Gastroesophageal sphincter (tissue), 4 donors: ENCODE measurements around the gene PPFIA1. TPM values are rescaled to one million over a fixed set of nuclear protein-coding genes. Genes with fewer than 3 reads are reported as not detected.

Experiments
- ATAC-seq: fragments of 150-250 bp; one replicate; pipeline ENCODE4 v1.9.1; 2016; ENCODE audit warnings: mild to moderate bottlenecking, moderate library complexity
- H3K27ac ChIP-seq, 4 donors: fragments of 200-600 bp; sonication (generic) in 3 of 4; 1 replicate in 3 of 4; 2 replicates in 1 of 4; pipeline ENCODE4 v1.5.1; 2016 to 2019
- H3K27me3 ChIP-seq: fragments of 200-600 bp; sonication (generic); one replicate; pipeline ENCODE4 v1.5.1; 2019
- H3K36me3 ChIP-seq, 2 donors: fragments of 200-600 bp; sonication (generic); one replicate each; pipeline ENCODE4 v1.5.1; 2019; ENCODE audit warnings: control low read depth in 1 of 2
- H3K4me1 ChIP-seq, 3 donors: fragments of 200-600 bp; sonication (generic); 1 replicate in 2 of 3; 2 replicates in 1 of 3; pipeline ENCODE4 v1.5.1; 2016 to 2019; ENCODE audit warnings: control low read depth in 2 of 3
- H3K4me3 ChIP-seq, 2 donors: fragments of 200-600 bp; sonication (generic); one replicate each; pipeline ENCODE4 v1.5.1; 2019; ENCODE audit warnings: mild to moderate bottlenecking in 1 of 2, moderate library complexity in 1 of 2
- H3K9me3 ChIP-seq, 3 donors: fragments of 200-600 bp; sonication (generic); one replicate each; pipeline ENCODE4 v1.5.1; 2017 to 2019; ENCODE audit warnings: control low read depth in 2 of 3
- EP300 ChIP-seq: sonication (generic); formaldehyde crosslinking; IDR thresholded peaks from one replicate; pipeline ENCODE4 v1.6.1; 2017; ENCODE audit warnings: antibody characterized with exemption, mild to moderate bottlenecking
- POLR2A ChIP-seq, 2 donors: fragments of 450-650 bp; IDR thresholded peaks; one replicate each; pipeline ENCODE4 v1.6.1; 2017; ENCODE audit warnings: antibody characterized with exemption in 2 of 2, mild to moderate bottlenecking in 2 of 2, moderate library complexity in 1 of 2
- POLR2AphosphoS5 ChIP-seq: sonication (generic); formaldehyde crosslinking; IDR thresholded peaks from one replicate; pipeline ENCODE4 v1.6.1; 2017; ENCODE audit warnings: antibody characterized with exemption
- WGBS, 2 donors: methylation state at CpG; one replicate each; pipeline ENCODE4 v1.1.5; 2018; ENCODE audit warnings: low coverage in 1 of 2; 5-methylcytosine and 5-hydroxymethylcytosine counted together
- total RNA-seq, 4 donors: library from RNA; depleted of rRNA; stranded (reverse); fragments of >200 nt; gene quantifications; one replicate each; pipeline ENCODE4 v1.1.0, GENCODE V29; 2016
- TF ChIP-seq, protein P1 (sequence below), 4 experiments: fragments of 200-600 bp in 2 of 4; fragments of 450-650 bp in 2 of 4; sonication (generic) in 1 of 4; IDR thresholded peaks; one replicate each; pipeline ENCODE4 v1.5.1; 2017 to 2019; ENCODE audit warnings: antibody characterized with exemption in 4 of 4, mild to moderate bottlenecking in 2 of 4, moderate library complexity in 2 of 4

Gene PPFIA1
- total RNA-seq, 4 donors from 2014 or later, result 54.3 to 68.8 (median 61.5) TPM

DNA sequence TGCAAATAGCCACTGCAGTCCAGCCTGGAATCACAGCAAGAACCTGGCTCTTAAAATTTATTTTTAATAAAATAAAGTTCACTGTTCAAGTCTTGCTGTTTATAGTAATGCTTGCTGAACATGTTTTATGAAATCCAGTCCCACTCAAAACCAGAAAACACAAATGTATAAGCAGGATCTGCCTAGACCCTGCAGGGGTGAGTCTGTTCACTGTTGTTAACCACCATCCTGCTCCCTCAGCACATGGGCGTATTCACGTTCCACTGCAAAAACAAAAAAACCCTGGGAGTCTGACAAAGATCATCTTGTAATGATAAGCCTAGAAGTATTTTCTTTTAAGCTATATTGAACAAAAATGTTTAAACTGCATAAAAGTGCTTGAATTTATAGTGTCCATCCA is 82.8 kb downstream of the PPFIA1 start:
- no peak overlapping the region for H3K4me3 ChIP-seq
- H3K9me3 ChIP-seq, result no peaks in the 10 kb centered on the region
- no peaks in the 10 kb centered on the region for H3K27me3 ChIP-seq
- 70 to 87% methylated on average over 2 of the region's 2 CpGs for WGBS, 2 donors
- TF ChIP-seq POLR2AphosphoS5, result no peak
- TF ChIP-seq EP300, result no peak
- TF ChIP-seq, protein P1, sequence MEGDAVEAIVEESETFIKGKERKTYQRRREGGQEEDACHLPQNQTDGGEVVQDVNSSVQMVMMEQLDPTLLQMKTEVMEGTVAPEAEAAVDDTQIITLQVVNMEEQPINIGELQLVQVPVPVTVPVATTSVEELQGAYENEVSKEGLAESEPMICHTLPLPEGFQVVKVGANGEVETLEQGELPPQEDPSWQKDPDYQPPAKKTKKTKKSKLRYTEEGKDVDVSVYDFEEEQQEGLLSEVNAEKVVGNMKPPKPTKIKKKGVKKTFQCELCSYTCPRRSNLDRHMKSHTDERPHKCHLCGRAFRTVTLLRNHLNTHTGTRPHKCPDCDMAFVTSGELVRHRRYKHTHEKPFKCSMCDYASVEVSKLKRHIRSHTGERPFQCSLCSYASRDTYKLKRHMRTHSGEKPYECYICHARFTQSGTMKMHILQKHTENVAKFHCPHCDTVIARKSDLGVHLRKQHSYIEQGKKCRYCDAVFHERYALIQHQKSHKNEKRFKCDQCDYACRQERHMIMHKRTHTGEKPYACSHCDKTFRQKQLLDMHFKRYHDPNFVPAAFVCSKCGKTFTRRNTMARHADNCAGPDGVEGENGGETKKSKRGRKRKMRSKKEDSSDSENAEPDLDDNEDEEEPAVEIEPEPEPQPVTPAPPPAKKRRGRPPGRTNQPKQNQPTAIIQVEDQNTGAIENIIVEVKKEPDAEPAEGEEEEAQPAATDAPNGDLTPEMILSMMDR (IDR thresholded peaks at IDR 0.05), result no peak
- no peak for TF ChIP-seq POLR2A (IDR thresholded peaks at IDR 0.05)
- no peaks in the 10 kb centered on the region for H3K4me1 ChIP-seq
- H3K36me3 ChIP-seq, result peaks cover 0 to 84% of the 10 kb centered on the region in 2 donors
- no peak overlapping the region for H3K27ac ChIP-seq
- ATAC-seq, result no peak

DNA sequence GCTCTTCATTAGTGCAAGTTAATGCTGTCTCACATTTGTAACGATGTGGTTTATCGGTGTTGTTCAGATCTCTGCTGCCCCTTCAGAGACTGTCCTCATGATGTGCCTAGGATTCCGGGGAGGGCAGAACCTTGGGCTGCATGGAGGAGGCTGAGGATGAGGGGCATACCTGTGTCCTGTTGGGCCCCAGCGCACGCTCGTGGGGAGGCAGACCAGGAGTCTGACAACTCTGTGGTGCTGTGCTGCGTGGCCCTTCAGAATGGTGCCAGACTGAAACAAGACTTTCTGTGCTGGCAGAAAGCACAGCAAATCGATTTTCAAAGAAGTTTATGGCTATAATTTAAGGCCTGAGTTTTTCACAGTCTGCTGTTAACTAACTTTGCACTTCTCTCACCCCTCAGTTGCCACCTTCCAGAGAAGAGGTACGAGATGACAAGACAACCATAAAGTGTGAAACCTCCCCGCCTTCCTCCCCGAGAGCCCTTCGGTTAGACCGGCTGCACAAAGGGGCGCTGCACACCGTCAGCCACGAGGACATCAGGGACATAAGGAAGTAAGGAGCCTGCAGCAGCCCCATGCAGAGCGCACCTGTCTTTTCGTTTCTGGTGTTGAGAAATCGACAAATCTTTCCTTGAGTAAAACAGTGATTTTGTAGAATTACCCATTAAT is 83.5 kb downstream of the PPFIA1 start:
- TF ChIP-seq POLR2AphosphoS5, result no peak
- TF ChIP-seq, protein P1 (IDR thresholded peaks at IDR 0.05), result no peak
- TF ChIP-seq EP300, result no peak
- no peak for TF ChIP-seq POLR2A (IDR thresholded peaks at IDR 0.05)
- 91 to 100% methylated on average over 2 to 14 of the region's 19 CpGs for WGBS, 2 donors
- H3K4me3 ChIP-seq, result no peak overlapping the region
- no peaks in the 10 kb centered on the region for H3K27me3 ChIP-seq
- peaks cover 0 to 84% of the 10 kb centered on the region in 2 donors for H3K36me3 ChIP-seq
- no peak for ATAC-seq
- no peak overlapping the region for H3K27ac ChIP-seq
- H3K4me1 ChIP-seq, result no peaks in the 10 kb centered on the region
- no peaks in the 10 kb centered on the region for H3K9me3 ChIP-seq

DNA sequence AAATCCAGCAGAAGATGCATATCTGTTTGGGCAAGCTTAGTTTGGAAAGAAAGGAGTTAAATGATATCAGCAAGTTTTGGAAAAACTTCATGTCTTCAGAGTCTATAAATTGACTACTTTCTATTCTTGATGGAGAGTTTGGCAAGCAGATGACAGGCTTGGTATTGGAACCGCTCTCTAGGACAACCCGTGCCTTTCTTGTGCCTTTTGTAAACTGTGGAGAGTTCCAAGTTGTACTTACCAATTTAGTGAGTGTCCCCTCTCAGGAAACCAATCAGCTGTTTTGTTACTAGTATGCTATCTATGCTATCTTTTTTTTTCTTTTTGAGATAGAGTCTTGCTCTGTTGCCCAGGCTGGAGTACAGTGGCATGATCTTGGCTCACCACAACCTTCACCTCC is 84.1 kb downstream of the PPFIA1 start:
- no peak for ATAC-seq
- no peak for TF ChIP-seq EP300
- TF ChIP-seq, protein P1 (IDR thresholded peaks at IDR 0.05), result no peak
- no peak for TF ChIP-seq POLR2AphosphoS5
- TF ChIP-seq POLR2A (IDR thresholded peaks at IDR 0.05), result no peak
- peaks cover 0 to 84% of the 10 kb centered on the region in 2 donors for H3K36me3 ChIP-seq
- H3K9me3 ChIP-seq, result no peaks in the 10 kb centered on the region
- no peak overlapping the region for H3K27ac ChIP-seq
- no peak overlapping the region for H3K4me3 ChIP-seq
- no peaks in the 10 kb centered on the region for H3K27me3 ChIP-seq
- 86 to 96% methylated on average over 2 of the region's 2 CpGs for WGBS, 2 donors
- H3K4me1 ChIP-seq, result no peaks in the 10 kb centered on the region

DNA sequence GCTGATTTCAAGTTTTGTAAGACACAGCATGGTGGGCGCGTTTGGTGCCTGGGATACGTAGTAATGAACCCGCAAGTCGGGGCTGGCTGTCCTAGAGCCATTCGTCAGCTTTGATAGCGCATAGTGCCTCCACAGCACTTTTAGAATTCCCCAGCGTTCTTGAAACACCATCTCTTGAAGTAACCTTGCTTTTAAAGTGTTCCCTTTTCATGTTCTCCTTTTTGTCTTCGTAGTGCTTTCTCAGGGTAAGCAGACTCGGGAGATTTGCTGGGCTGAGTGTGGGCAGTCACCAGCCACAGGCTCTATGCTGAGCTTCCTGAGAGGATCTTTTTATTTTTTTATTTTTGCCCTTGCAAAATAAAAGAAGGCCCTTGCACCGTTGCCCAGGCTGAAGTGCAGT is 88.3 kb downstream of the PPFIA1 start:
- no peak overlapping the region for H3K27ac ChIP-seq
- 67 to 88% methylated on average over 6 to 11 of the region's 11 CpGs for WGBS, 2 donors
- no peak for ATAC-seq
- TF ChIP-seq POLR2AphosphoS5 (no peak), EP300 (no peak)
- H3K36me3 ChIP-seq, result peaks cover 0 to 86% of the 10 kb centered on the region in 2 donors
- no peak overlapping the region for H3K4me3 ChIP-seq
- H3K4me1 ChIP-seq, result no peaks in the 10 kb centered on the region
- no peaks in the 10 kb centered on the region for H3K9me3 ChIP-seq
- no peaks in the 10 kb centered on the region for H3K27me3 ChIP-seq

DNA sequence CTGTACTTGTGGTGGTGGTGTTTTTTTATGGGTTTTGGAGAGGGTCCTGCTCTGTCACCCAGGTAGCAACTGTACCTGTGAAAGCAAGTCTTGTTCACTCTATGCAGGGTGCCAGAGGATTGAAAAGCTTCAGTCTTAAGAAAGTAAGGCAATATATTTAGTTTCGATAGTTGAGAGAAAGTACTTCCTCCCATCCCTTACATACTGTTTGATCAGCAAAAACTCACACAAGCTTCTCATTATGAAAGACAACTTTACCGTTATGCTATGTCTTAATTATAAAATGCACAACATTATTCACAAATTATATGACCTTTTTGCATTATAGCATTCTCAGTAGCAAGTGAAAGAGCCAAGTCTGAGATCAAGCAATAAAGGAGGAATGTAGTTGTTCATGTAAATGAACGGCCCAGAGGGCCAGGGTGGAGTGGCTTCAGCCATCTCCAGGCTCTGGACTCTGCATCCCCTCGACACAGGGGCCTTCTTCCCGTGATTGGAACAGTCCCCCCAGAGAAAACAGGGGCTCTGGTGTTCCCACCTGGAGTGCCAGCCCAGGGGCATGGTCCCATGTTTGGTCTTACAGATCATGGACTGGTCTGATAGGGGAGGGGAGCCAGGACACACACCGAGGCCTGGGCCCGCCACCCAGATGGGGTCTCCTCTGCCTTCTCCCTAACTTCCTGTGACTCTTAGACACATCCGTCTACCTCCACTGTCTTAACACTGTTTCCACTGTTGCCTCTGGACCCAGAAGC is 89.1 kb downstream of the PPFIA1 start:
- ATAC-seq, result no peak
- Histone ChIP-seq H3K27ac (no peak overlapping the region), H3K27me3 (no peaks in the 10 kb centered on the region), H3K36me3 (peaks cover 0 to 86% of the 10 kb centered on the region in 2 donors), H3K9me3 (no peaks in the 10 kb centered on the region), H3K4me1 (no peaks in the 10 kb centered on the region), H3K4me3 (no peak overlapping the region)
- TF ChIP-seq POLR2A (IDR thresholded peaks at IDR 0.05), result no peak
- WGBS, 2 donors, result 88 to 97% methylated on average over 8 of the region's 8 CpGs

DNA sequence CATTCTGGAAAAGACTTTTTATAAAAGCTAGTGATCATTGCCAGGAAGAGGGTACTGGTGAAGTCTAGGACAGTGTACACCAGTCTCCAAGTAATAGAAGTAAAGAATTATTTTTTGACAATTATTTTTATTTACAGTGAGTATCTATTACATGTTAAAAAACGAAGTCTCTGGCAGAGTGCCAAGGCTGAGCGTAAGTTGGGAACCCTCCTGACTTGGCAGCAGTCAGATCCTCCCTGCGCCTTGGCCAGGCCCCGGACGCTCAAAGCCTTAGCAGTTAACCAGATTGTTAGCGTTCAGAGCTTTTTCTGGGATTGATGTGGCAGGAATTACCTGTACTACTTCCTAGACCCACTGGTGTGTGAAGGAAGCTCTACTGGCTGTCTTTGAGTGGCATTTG is 89.7 kb downstream of the PPFIA1 start:
- H3K9me3 ChIP-seq, result no peaks in the 10 kb centered on the region
- TF ChIP-seq, protein P1 (IDR thresholded peaks at IDR 0.05), result no peak
- no peak for TF ChIP-seq EP300
- no peak for TF ChIP-seq POLR2AphosphoS5
- no peak for TF ChIP-seq POLR2A (IDR thresholded peaks at IDR 0.05)
- WGBS, 2 donors, result 55 to 61% methylated on average over 6 of the region's 6 CpGs

More for the DNA sequence above, 89.7 kb downstream of the PPFIA1 start:
- no peak for ATAC-seq
- no peak overlapping the region for H3K27ac ChIP-seq
- no peaks in the 10 kb centered on the region for H3K27me3 ChIP-seq
- no peak overlapping the region for H3K4me3 ChIP-seq
- H3K4me1 ChIP-seq, result no peaks in the 10 kb centered on the region
- H3K36me3 ChIP-seq, result peaks cover 0 to 86% of the 10 kb centered on the region in 2 donors
